Measurements from ENCODE around the gene CSRP1. TPM values are rescaled to one million over a fixed set of nuclear protein-coding genes. Genes with fewer than 3 reads are reported as not detected.
"Not testable (repeated sequence)": the region's sequence is repeated elsewhere in the genome, so short reads cannot be mapped to it uniquely, and the experiment has no call there.

Gene CSRP1
- total RNA-seq, 1 donor from 2014 or later, result 11.4 TPM

DNA sequence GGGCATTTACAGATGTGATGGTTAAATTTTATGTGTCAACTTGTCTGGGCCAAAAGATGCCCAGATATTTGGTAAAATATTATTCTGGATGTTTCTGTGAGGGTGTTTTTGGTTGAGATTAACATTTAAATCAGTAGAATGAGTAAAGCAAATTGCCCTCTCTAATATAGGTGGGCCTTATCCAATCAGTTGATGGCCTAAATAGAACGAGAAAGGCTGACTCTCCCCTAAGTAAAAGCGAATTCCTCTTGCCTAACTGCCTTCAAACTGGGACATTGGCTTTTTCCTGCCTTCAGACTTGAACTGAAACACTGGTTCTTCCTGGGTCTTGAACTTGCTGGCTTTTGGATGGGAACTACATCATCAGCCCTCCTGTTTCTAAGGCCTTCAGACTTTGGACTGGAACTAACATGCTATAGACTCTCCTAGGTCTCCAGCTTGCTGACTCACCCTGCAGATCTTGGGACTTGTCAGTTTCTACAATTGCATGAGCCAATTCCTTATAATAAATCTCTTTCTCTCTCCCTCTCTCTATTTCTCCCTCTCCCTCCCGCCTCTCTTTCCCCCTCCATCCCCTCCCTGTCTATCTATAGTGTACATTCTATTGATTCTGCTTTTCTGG lies 21.8 kb upstream of the CSRP1 start:
- H3K27me3 Mint-ChIP-seq (ENCODE audit: low read depth), result no peaks in the 10 kb centered on the region
- DNase-seq (ENCODE audit: low spot score in 2 of 2, unreplicated experiment in 2 of 2), result no peak
- H3K4me1 Mint-ChIP-seq, result peaks cover 13% of the 10 kb centered on the region
- no peak overlapping the region for H3K4me3 Mint-ChIP-seq
- peaks cover 12% of the 10 kb centered on the region for H3K9me3 Mint-ChIP-seq
- peaks cover 8% of the 10 kb centered on the region for H3K36me3 Mint-ChIP-seq
- H3K27ac Mint-ChIP-seq, result peak overlapping the region; percentile 9
- TF ChIP-seq, protein P1, sequence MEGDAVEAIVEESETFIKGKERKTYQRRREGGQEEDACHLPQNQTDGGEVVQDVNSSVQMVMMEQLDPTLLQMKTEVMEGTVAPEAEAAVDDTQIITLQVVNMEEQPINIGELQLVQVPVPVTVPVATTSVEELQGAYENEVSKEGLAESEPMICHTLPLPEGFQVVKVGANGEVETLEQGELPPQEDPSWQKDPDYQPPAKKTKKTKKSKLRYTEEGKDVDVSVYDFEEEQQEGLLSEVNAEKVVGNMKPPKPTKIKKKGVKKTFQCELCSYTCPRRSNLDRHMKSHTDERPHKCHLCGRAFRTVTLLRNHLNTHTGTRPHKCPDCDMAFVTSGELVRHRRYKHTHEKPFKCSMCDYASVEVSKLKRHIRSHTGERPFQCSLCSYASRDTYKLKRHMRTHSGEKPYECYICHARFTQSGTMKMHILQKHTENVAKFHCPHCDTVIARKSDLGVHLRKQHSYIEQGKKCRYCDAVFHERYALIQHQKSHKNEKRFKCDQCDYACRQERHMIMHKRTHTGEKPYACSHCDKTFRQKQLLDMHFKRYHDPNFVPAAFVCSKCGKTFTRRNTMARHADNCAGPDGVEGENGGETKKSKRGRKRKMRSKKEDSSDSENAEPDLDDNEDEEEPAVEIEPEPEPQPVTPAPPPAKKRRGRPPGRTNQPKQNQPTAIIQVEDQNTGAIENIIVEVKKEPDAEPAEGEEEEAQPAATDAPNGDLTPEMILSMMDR (IDR thresholded peaks at IDR 0.05; ENCODE audit: unreplicated experiment), result no peak

DNA sequence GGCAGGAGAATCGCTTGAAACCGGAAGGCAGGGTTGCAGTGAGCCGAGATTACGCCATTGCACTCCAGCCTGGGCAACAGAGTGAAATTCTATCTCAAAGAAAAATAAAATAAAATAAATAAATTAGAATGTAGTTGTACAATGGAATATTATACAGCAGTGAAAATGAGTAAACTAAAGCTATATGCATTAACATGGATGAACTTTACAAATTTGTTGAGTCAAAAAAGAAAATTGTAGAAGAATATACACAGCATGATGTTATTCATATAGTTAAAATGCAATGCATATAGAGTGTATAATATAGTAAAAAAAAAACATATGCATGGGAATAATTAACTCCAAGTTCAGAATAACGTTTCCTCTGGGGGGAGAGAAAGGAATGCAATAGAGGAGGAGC lies 21.0 kb upstream of the CSRP1 start:
- peaks cover 15% of the 10 kb centered on the region for H3K9me3 Mint-ChIP-seq
- peaks cover 8% of the 10 kb centered on the region for H3K36me3 Mint-ChIP-seq
- H3K27ac Mint-ChIP-seq, result no peak overlapping the region
- no peaks in the 10 kb centered on the region for H3K27me3 Mint-ChIP-seq (ENCODE audit: low read depth)
- peaks cover 13% of the 10 kb centered on the region for H3K4me1 Mint-ChIP-seq
- H3K4me3 Mint-ChIP-seq, result no peak overlapping the region
- TF ChIP-seq, protein P1 (IDR thresholded peaks at IDR 0.05; ENCODE audit: unreplicated experiment), result no peak
- DNase-seq (ENCODE audit: low spot score in 2 of 2, unreplicated experiment in 2 of 2), result no peak

DNA sequence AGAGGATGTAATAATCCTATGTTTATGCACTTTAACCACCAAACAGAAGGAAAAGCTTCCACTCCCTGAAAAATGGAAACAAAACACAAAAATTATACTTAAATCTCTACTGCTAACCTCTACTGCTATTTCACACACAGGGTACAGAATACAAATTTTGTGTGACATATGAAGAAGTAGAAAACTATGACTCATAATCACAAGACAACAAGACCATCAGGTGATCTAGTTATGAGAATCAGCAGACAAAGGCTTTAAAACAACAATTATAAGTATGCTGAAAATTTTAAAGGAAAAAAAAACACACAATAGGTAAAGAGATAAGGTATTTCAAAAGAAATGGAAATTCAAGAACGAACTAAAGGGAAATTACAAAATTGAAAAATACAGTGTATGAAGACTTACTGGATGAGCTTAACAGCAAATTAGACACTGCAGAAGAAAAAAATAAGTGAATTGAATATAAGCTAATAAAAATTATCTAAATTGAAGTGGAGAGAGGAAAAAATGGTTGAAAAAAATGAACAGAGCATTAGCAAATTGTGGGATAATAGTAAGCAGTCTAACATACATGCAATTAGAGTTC lies 18.4 kb upstream of the CSRP1 start:
- peaks cover 22% of the 10 kb centered on the region for H3K9me3 Mint-ChIP-seq
- TF ChIP-seq, protein P1 (IDR thresholded peaks at IDR 0.05; ENCODE audit: unreplicated experiment), result no peak
- no peak for DNase-seq (ENCODE audit: low spot score in 2 of 2, unreplicated experiment in 2 of 2)
- no peaks in the 10 kb centered on the region for H3K27me3 Mint-ChIP-seq (ENCODE audit: low read depth)
- peaks cover 11% of the 10 kb centered on the region for H3K36me3 Mint-ChIP-seq
- no peak overlapping the region for H3K27ac Mint-ChIP-seq
- no peak overlapping the region for H3K4me3 Mint-ChIP-seq
- peaks cover 5% of the 10 kb centered on the region for H3K4me1 Mint-ChIP-seq

GRCh38 chr1:201520046-201520575 lies 13.2 kb upstream of the CSRP1 start:
- not testable (repeated sequence) for H3K36me3 Mint-ChIP-seq; DNase-seq (ENCODE audit: low spot score in 2 of 2, unreplicated experiment in 2 of 2); H3K27me3 Mint-ChIP-seq (ENCODE audit: low read depth)

GRCh38 chr1:201518071-201518470 lies 11.1 kb upstream of the CSRP1 start:
- peaks cover 3% of the 10 kb centered on the region for H3K36me3 Mint-ChIP-seq
- H3K9me3 Mint-ChIP-seq, result peaks cover 7% of the 10 kb centered on the region
- H3K27ac Mint-ChIP-seq, result peak overlapping the region; percentile 98
- DNase-seq (ENCODE audit: low spot score in 2 of 2, unreplicated experiment in 2 of 2), result no peak
- H3K4me3 Mint-ChIP-seq, result no peak overlapping the region
- peaks cover 62% of the 10 kb centered on the region for H3K4me1 Mint-ChIP-seq
- TF ChIP-seq, protein P1 (IDR thresholded peaks at IDR 0.05; ENCODE audit: unreplicated experiment), result no peak
- no peaks in the 10 kb centered on the region for H3K27me3 Mint-ChIP-seq (ENCODE audit: low read depth)

More at GRCh38 chr1:201520046-201520575, 13.2 kb upstream of the CSRP1 start:
- Mint-ChIP-seq H3K4me1 (peaks cover 42% of the 10 kb centered on the region), H3K9me3 (peaks cover 17% of the 10 kb centered on the region), H3K27ac (peak overlapping the region; percentile 30)
- not testable (repeated sequence) for H3K4me3 Mint-ChIP-seq

DNA sequence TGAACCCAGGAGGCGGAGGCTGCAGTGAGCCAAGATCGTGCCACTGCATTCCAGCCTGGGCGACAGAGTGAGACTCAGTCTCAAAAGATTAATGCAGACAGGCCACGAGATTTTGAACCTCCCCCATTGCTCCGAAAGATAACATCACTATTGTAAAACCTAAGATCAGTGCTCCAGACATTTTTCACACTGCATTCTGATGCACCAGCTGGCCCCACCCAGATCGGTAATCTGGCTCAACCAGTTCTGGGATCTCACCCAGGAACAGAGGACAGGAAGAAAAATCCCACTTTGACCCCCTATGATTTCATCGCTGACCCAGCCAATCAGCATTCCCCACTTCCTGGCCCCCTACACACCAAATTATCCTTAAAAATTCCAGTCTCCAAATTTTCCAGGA lies 10.7 kb upstream of the CSRP1 start:
- Mint-ChIP-seq H3K4me1 (peaks cover 67% of the 10 kb centered on the region), H3K9me3 (peaks cover 6% of the 10 kb centered on the region), H3K4me3 (no peak overlapping the region), H3K36me3 (peaks cover 3% of the 10 kb centered on the region), H3K27me3 (ENCODE audit: low read depth) (no peaks in the 10 kb centered on the region), H3K27ac (peak overlapping the region; percentile 98)
- DNase-seq (ENCODE audit: low spot score in 2 of 2, unreplicated experiment in 2 of 2), result no peak
- TF ChIP-seq, protein P1 (IDR thresholded peaks at IDR 0.05; ENCODE audit: unreplicated experiment), result no peak

Data from mesothelial cell of epicardium (in vitro differentiated cells).